Trophoblast cell (in vitro differentiated cells and primary cell): ENCODE data around the gene CKS1B.

Source experiments
- DNase-seq, 2 donors: peaks; one replicate each; pipeline ENCODE4 v3.0.0-alpha.2; 2016
- H2AFZ ChIP-seq: 2 replicates; pipeline ENCODE4 v1.6.1; 2013; ENCODE audit warnings: low read length, moderate library complexity, mild to moderate bottlenecking; ENCODE audit not compliant: insufficient read depth, poor library complexity
- H2AK5ac ChIP-seq: 2 replicates; pipeline ENCODE4 v1.6.1; 2013; ENCODE audit warnings: mild to moderate bottlenecking, low read length
- H2BK120ac ChIP-seq: 2 replicates; pipeline ENCODE4 v1.6.1; 2013; ENCODE audit warnings: low read length, mild to moderate bottlenecking, moderate library complexity; ENCODE audit not compliant: insufficient read depth, poor library complexity
- H2BK12ac ChIP-seq: 2 replicates; pipeline ENCODE4 v1.6.1; 2013; ENCODE audit warnings: mild to moderate bottlenecking, low read length, moderate library complexity
- H2BK5ac ChIP-seq: 2 replicates; pipeline ENCODE4 v1.6.1; 2013; ENCODE audit warnings: low read length, low read depth, moderate library complexity, mild to moderate bottlenecking; ENCODE audit not compliant: poor library complexity
- H3K14ac ChIP-seq: 2 replicates; pipeline ENCODE4 v1.6.1; 2013; ENCODE audit warnings: mild to moderate bottlenecking, low read length
- H3K18ac ChIP-seq: 2 replicates; pipeline ENCODE4 v1.6.1; 2013; ENCODE audit warnings: mild to moderate bottlenecking, low read length
- H3K23ac ChIP-seq: 2 replicates; pipeline ENCODE4 v1.6.1; 2013; ENCODE audit warnings: low read length
- H3K27ac ChIP-seq: 2 replicates; pipeline ENCODE4 v1.5.1; 2013; ENCODE audit warnings: low read depth, mild to moderate bottlenecking, inconsistent platforms, low read length, moderate library complexity
- H3K27me3 ChIP-seq: 2 replicates; pipeline ENCODE4 v1.6.1; 2013; ENCODE audit warnings: inconsistent platforms, mild to moderate bottlenecking, low read length, moderate library complexity; ENCODE audit not compliant: insufficient read depth
- H3K36me3 ChIP-seq, 2 experiments: 1 replicate in 1 of 2; 2 replicates in 1 of 2; pipeline ENCODE4 v1.6.1; 2013; ENCODE audit warnings: low read length in 2 of 2, mild to moderate bottlenecking in 2 of 2, moderate library complexity in 1 of 2; ENCODE audit not compliant: insufficient read depth in 2 of 2, control insufficient read depth in 1 of 2
- H3K4ac ChIP-seq: 2 replicates; pipeline ENCODE4 v1.6.1; 2013; ENCODE audit warnings: low read depth, mild to moderate bottlenecking, low read length, moderate library complexity
- H3K4me1 ChIP-seq, 2 experiments: 1 replicate in 1 of 2; 2 replicates in 1 of 2; pipeline ENCODE4 v1.6.1; 2013; ENCODE audit warnings: low read length in 2 of 2, mild to moderate bottlenecking in 2 of 2, moderate library complexity in 1 of 2; ENCODE audit not compliant: insufficient read depth in 2 of 2, control insufficient read depth in 1 of 2
- H3K4me2 ChIP-seq: 2 replicates; pipeline ENCODE4 v1.6.1; 2013; ENCODE audit warnings: inconsistent platforms, mild to moderate bottlenecking, low read length, moderate library complexity
- H3K4me3 ChIP-seq: 2 replicates; pipeline ENCODE4 v1.5.1; 2013; ENCODE audit warnings: mild to moderate bottlenecking, low read depth, low read length, inconsistent platforms
- H3K79me1 ChIP-seq: one replicate; pipeline ENCODE4 v1.6.1; 2013; ENCODE audit warnings: low read length
- H3K79me2 ChIP-seq: 2 replicates; pipeline ENCODE4 v1.6.1; 2013; ENCODE audit warnings: low read length, mild to moderate bottlenecking; ENCODE audit not compliant: control insufficient read depth, insufficient read depth, poor library complexity
- H3K9ac ChIP-seq: 2 replicates; pipeline ENCODE4 v1.6.1; 2013; ENCODE audit warnings: mild to moderate bottlenecking, low read length
- H3K9me3 ChIP-seq: 2 replicates; pipeline ENCODE4 v1.6.1; 2013; ENCODE audit warnings: low read depth, mild to moderate bottlenecking, control low read depth, inconsistent platforms, low read length; ENCODE audit not compliant: insufficient read depth
- H4K12ac ChIP-seq: 2 replicates; pipeline ENCODE4 v1.6.1; 2013; ENCODE audit warnings: low read depth, mild to moderate bottlenecking, low read length, moderate library complexity
- H4K8ac ChIP-seq: 2 replicates; pipeline ENCODE4 v1.6.1; 2013; ENCODE audit warnings: low read depth, mild to moderate bottlenecking, low read length, moderate library complexity
- H4K91ac ChIP-seq: one replicate; pipeline ENCODE4 v1.6.1; 2013; ENCODE audit warnings: low read depth, mild to moderate bottlenecking, low read length, moderate library complexity
- WGBS: extraction: QIAGEN DNeasy Blood & Tissue Kit; methylation state at CpG from one replicate; pipeline ENCODE4 v1.1.7; 2013; ENCODE audit warnings: missing lambda C conversion rate; ENCODE audit not compliant: insufficient read length, insufficient coverage; ENCODE audit errors: extremely low coverage; 5-methylcytosine and 5-hydroxymethylcytosine counted together

Gene CKS1B

GRCh38 chr1:154998201-154998780 is 23.8 kb downstream of the CKS1B start:
- no peak overlapping the region for H3K18ac ChIP-seq
- H3K9ac ChIP-seq: no peak overlapping the region
- no peak for DNase-seq
- H3K36me3 ChIP-seq: no peaks in the 10 kb centered on the region
- H3K79me1 ChIP-seq: peaks cover 27% of the 10 kb centered on the region
- H3K4me2 ChIP-seq: no peak overlapping the region
- no peak overlapping the region for H2BK12ac ChIP-seq
- H4K8ac ChIP-seq: no peak overlapping the region
- no peak overlapping the region for H2AK5ac ChIP-seq
- H3K23ac ChIP-seq: no peak overlapping the region
- no peak overlapping the region for H2BK5ac ChIP-seq
- H4K12ac ChIP-seq: no peak overlapping the region
- no peak overlapping the region for H3K14ac ChIP-seq
- WGBS: no CpG with 5 or more reads among the region's 16 CpGs
- H3K79me2 ChIP-seq: peaks cover 11% of the 10 kb centered on the region
- no peak overlapping the region for H3K27ac ChIP-seq
- no peak overlapping the region for H3K4me3 ChIP-seq
- H3K4ac ChIP-seq: no peak overlapping the region
- H4K91ac ChIP-seq: no peak overlapping the region
- no peaks in the 10 kb centered on the region for H3K27me3 ChIP-seq
- no peak overlapping the region for H2AFZ ChIP-seq
- no peaks in the 10 kb centered on the region for H3K9me3 ChIP-seq
- H2BK120ac ChIP-seq: no peak overlapping the region
- H3K4me1 ChIP-seq: peaks cover 10 to 14% of the 10 kb centered on the region in 2 experiments

- Histone ChIP-seq H3K4me2 (peak overlapping the region; percentile 71), H3K36me3 (no peaks in the 10 kb centered on the region), H3K4me3 (no peak overlapping the region), H4K8ac (peak overlapping the region; percentile 23), H3K18ac (no peak overlapping the region), H3K23ac (no peak overlapping the region), H2AK5ac (no peak overlapping the region), H4K12ac (no peak overlapping the region), H3K14ac (no peak overlapping the region), H3K9ac (no peak overlapping the region), H4K91ac (no peak overlapping the region), H2BK120ac (peak overlapping the region; percentile 23), H3K27ac (no peak overlapping the region), H3K4me1 (peaks cover 10 to 14% of the 10 kb centered on the region in 2 experiments), H3K9me3 (no peaks in the 10 kb centered on the region), H3K4ac (no peak overlapping the region), H2BK5ac (no peak overlapping the region), H3K27me3 (no peaks in the 10 kb centered on the region), H3K79me1 (peaks cover 33% of the 10 kb centered on the region), H2AFZ (peak overlapping the region; percentile 71), H2BK12ac (no peak overlapping the region), H3K79me2 (peaks cover 15% of the 10 kb centered on the region)
- WGBS: no CpG with 5 or more reads among the region's 40 CpGs
- peak; percentile 60 to 75 for DNase-seq
Observed at GRCh38 chr1:154998818-154999570, 24.5 kb downstream of the CKS1B start.

GRCh38 chr1:154999571-155000410 is 25.3 kb downstream of the CKS1B start:
- H3K4me1 ChIP-seq: peaks cover 14% of the 10 kb centered on the region in 2 experiments
- no peaks in the 10 kb centered on the region for H3K36me3 ChIP-seq
- H2AK5ac ChIP-seq: peak overlapping the region; percentile 95
- H3K4me2 ChIP-seq: peak overlapping the region; percentile 85
- peak overlapping the region; percentile 91 for H2BK5ac ChIP-seq
- H3K23ac ChIP-seq: no peak overlapping the region
- peak overlapping the region; percentile 98 for H2BK12ac ChIP-seq
- DNase-seq: peak; percentile 60 to 70
- peak overlapping the region; percentile 90 for H3K4ac ChIP-seq
- WGBS: no CpG with 5 or more reads among the region's 50 CpGs
- peak overlapping the region; percentile 38 for H3K4me3 ChIP-seq
- peak overlapping the region; percentile 84 for H4K12ac ChIP-seq
- H2AFZ ChIP-seq: peak overlapping the region; percentile 85
- no peaks in the 10 kb centered on the region for H3K27me3 ChIP-seq
- H3K9me3 ChIP-seq: no peaks in the 10 kb centered on the region
- H3K79me1 ChIP-seq: peaks cover 36% of the 10 kb centered on the region
- H4K91ac ChIP-seq: peak overlapping the region; percentile 96
- peaks cover 18% of the 10 kb centered on the region for H3K79me2 ChIP-seq
- H3K9ac ChIP-seq: no peak overlapping the region
- peak overlapping the region; percentile 80 for H4K8ac ChIP-seq
- H3K18ac ChIP-seq: peak overlapping the region; percentile 95
- peak overlapping the region; percentile 90 for H3K27ac ChIP-seq
- H2BK120ac ChIP-seq: peak overlapping the region; percentile 95
- H3K14ac ChIP-seq: peak overlapping the region; percentile 82

GRCh38 chr1:155000411-155000725 is 25.9 kb downstream of the CKS1B start:
- H4K12ac ChIP-seq: peak overlapping the region; percentile 94
- H3K4ac ChIP-seq: peak overlapping the region; percentile 90
- H3K9ac ChIP-seq: no peak overlapping the region
- peak overlapping the region; percentile 96 for H3K27ac ChIP-seq
- H2BK120ac ChIP-seq: peak overlapping the region; percentile 95
- peak overlapping the region; percentile 98 for H3K4me2 ChIP-seq
- H3K79me1 ChIP-seq: peaks cover 36% of the 10 kb centered on the region
- H3K79me2 ChIP-seq: peaks cover 18% of the 10 kb centered on the region
- no peaks in the 10 kb centered on the region for H3K9me3 ChIP-seq
- peak overlapping the region; percentile 95 for H2AK5ac ChIP-seq
- WGBS: no CpG with 5 or more reads among the region's 13 CpGs
- no peak for DNase-seq
- peak overlapping the region; percentile 98 for H2BK5ac ChIP-seq
- H3K36me3 ChIP-seq: no peaks in the 10 kb centered on the region
- peak overlapping the region; percentile 96 for H4K91ac ChIP-seq
- H4K8ac ChIP-seq: peak overlapping the region; percentile 80
- peak overlapping the region; percentile 82 for H3K14ac ChIP-seq
- no peaks in the 10 kb centered on the region for H3K27me3 ChIP-seq
- peak overlapping the region; percentile 85 for H2AFZ ChIP-seq
- no peak overlapping the region for H3K23ac ChIP-seq
- H3K4me3 ChIP-seq: peak overlapping the region; percentile 38
- peak overlapping the region; percentile 95 for H3K18ac ChIP-seq
- peaks cover 14% of the 10 kb centered on the region in 2 experiments for H3K4me1 ChIP-seq
- peak overlapping the region; percentile 98 for H2BK12ac ChIP-seq
